ENCODE measurements around the gene EIF2S3B.

- TF ChIP-seq CTCF (IDR thresholded peaks at IDR 0.05 in 4 of 5, conservative IDR thresholded peaks at IDR 0.05 in 1 of 5) (no peak), POLR2A (IDR thresholded peaks at IDR 0.05) (no peak)
These were observed 7.6 kb upstream of the EIF2S3B start for GRCh38 chr12:10498042-10498441.

All from gastrocnemius medialis (tissue), 4 donors.